ENCODE measurements around the gene FGF9.

GRCh38 chr13:21747456-21747855 is 76.6 kb downstream of the FGF9 start:
- TF ChIP-seq CTCF (IDR thresholded peaks at IDR 0.05) = no peak
- TF ChIP-seq ZFX (IDR thresholded peaks at IDR 0.05; ENCODE audit: borderline replicate concordance) = no peak
